Activated CD8-positive, alpha-beta T cell treated with anti-CD3 and anti-CD28 coated beads, Interleukin-2, amount 10 ng/mL, durations not matched to agents 7 days and 5 days (primary cell): ENCODE data around the gene IQSEC3. TPM values are rescaled to one million over a fixed set of nuclear protein-coding genes. Genes with fewer than 3 reads are reported as not detected.
"Not testable (repeated sequence)": the region's sequence is repeated elsewhere in the genome, so short reads cannot be mapped to it uniquely, and the experiment has no call there.

Source experiments
- ATAC-seq: fragments of 150-1000 bp; cut with Tn5 transposase; one replicate; pipeline ENCODE4 v1.10.0; 2021; ENCODE audit warnings: moderate library complexity
- CTCF ChIA-PET: fragments of 350-600 bp; sonication (Branson Sonifier 250); formaldehyde crosslinking; loops from one replicate; lab custom pipeline; 2021; ENCODE audit warnings: antibody characterized with exemption; lab: Charles Lee
- POLR2A ChIA-PET: fragments of 350-600 bp; sonication (Branson Sonifier 250); formaldehyde crosslinking; loops from one replicate; lab custom pipeline; 2021; ENCODE audit warnings: antibody characterized with exemption; lab: Charles Lee
- DNase-seq: peaks from one replicate; pipeline ENCODE4 v3.0.0-alpha.2; 2020
- H3K27ac Mint-ChIP-seq: one replicate; pipeline ENCODE4 v1.8.0; 2021; ENCODE audit warnings: mild to moderate bottlenecking, mixed read lengths
- H3K27me3 Mint-ChIP-seq: one replicate; pipeline ENCODE4 v1.8.0; 2021; ENCODE audit warnings: low read depth, mixed read lengths
- H3K36me3 Mint-ChIP-seq: one replicate; pipeline ENCODE4 v1.8.0; 2021; ENCODE audit warnings: low read depth, mixed read lengths
- H3K4me1 Mint-ChIP-seq: one replicate; pipeline ENCODE4 v1.8.0; 2021; ENCODE audit warnings: low read depth, mixed read lengths
- H3K4me3 Mint-ChIP-seq: one replicate; pipeline ENCODE4 v1.8.0; 2021; ENCODE audit warnings: mild to moderate bottlenecking, mixed read lengths
- H3K9me3 Mint-ChIP-seq: one replicate; pipeline ENCODE4 v1.8.0; 2022; ENCODE audit warnings: mixed read lengths; ENCODE audit not compliant: insufficient read depth
- total RNA-seq, 2 experiments: library from RNA; stranded (reverse); gene quantifications; one replicate each; pipeline ENCODE4 v1.2.3, GENCODE V29; 2021

IQSEC3 gene
- total RNA-seq, 2 experiments from 2014 or later, result 1.7 to 2.6 TPM

DNA sequence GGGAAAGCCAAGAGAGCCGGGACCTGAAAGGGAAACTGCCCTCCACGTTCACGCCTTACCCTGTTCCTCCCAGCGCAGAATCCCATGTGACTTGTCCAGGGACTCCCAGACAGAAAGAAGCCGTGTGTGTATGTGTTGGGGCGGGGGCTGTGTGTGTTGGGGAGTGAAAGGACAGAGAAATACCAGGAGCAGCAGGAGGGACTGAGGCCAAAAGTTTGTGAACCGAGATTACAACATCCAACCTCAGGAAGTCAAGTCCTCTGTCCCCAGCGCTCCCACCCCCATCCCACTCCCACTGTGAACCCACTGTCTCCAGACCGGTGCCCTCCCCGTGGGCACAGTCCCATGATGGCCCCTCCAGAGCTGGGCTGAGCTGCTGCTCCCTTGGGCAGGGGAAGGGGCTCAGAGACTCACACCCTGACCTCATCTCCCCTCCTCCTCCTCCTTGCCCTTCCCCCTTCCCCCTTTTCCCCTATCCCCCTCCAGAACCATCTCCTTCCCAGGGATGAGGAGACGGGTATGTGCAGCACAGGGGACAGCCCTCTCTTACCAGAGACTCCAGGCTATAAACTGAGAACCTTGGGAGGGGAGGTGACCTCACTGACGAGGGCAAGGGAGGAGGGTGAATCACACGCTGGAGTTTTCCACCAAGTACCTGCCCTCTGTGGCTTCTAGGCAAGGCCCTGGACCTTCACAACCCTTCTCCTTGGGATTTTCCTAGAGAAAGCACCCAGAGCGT is 147.6 kb downstream of the IQSEC3 start, which contains the start of gene SLC6A12:
Gene SLC6A12, minus strand, starts transcription at position 155 of the 739 bp plus-strand sequence. CDS start 4,171 bp downstream, outside the sequence.
- DNase-seq (no peak), ATAC-seq (no peak)
- ChIA-PET POLR2A (no interaction called here), CTCF (interaction anchor here (1.6 kb wide), 1 partner anchor 25 kb away, joined by 6 read pairs; no protein-coding TSS in a partner anchor)
- H3K36me3 Mint-ChIP-seq, result no peaks in the 10 kb centered on the region
- no peak within 1 kb of the TSS for H3K27ac Mint-ChIP-seq
- peaks cover 12% of the 10 kb centered on the region for H3K27me3 Mint-ChIP-seq
- no peaks in the 10 kb centered on the region for H3K9me3 Mint-ChIP-seq
- H3K4me1 Mint-ChIP-seq, result no peaks in the 10 kb centered on the region
- no peak within 1 kb of the TSS for H3K4me3 Mint-ChIP-seq

- Mint-ChIP-seq H3K4me1 (peaks cover 5% of the 10 kb centered on the region), H3K27ac (no peak overlapping the region), H3K4me3 (no peak overlapping the region), H3K36me3 (no peaks in the 10 kb centered on the region), H3K9me3 (no peaks in the 10 kb centered on the region), H3K27me3 (peaks cover 12% of the 10 kb centered on the region)
- POLR2A ChIA-PET, result no interaction called here
- CTCF ChIA-PET, result interaction anchor here (1.6 kb wide), 1 partner anchor 26 kb away, joined by 6 read pairs; no protein-coding TSS in a partner anchor
- DNase-seq, result no peak
- no peak for ATAC-seq
Observed at GRCh38 chr12:215116-215515, 148.5 kb downstream of the IQSEC3 start.

DNA sequence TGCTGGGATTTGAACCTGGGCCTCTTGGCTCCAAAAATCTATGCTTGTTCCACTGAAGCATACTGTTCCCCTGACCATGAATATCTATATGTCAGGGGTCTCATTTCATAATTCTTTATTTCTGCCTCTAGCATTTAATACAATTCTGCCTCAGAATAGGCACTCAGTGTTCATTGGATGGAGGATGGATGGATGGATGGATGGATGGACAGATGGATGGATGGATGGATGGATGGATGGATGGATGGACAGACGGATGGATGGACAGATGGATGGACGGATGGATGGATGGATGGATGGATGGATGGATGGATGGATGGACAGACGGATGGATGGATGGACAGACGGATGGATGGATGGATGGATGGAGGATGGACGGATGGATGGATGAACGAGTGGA is 150.5 kb downstream of the IQSEC3 start:
- H3K27ac Mint-ChIP-seq, H3K4me3 Mint-ChIP-seq, DNase-seq, H3K4me1 Mint-ChIP-seq, POLR2A ChIA-PET, H3K36me3 Mint-ChIP-seq, H3K9me3 Mint-ChIP-seq, CTCF ChIA-PET, ATAC-seq: not testable (repeated sequence)
- H3K27me3 Mint-ChIP-seq, result peaks cover 12% of the 10 kb centered on the region

- no peaks in the 10 kb centered on the region for H3K36me3 Mint-ChIP-seq
- DNase-seq (no peak), ATAC-seq (no peak)
- peaks cover 5% of the 10 kb centered on the region for H3K4me1 Mint-ChIP-seq
- no peak overlapping the region for H3K27ac Mint-ChIP-seq
- peaks cover 7% of the 10 kb centered on the region for H3K27me3 Mint-ChIP-seq
- POLR2A ChIA-PET, result no interaction called here
- H3K9me3 Mint-ChIP-seq, result no peaks in the 10 kb centered on the region
- CTCF ChIA-PET, result no interaction called here
- H3K4me3 Mint-ChIP-seq, result no peak overlapping the region
Observed at GRCh38 chr12:218221-218620, 151.7 kb downstream of the IQSEC3 start.

DNA sequence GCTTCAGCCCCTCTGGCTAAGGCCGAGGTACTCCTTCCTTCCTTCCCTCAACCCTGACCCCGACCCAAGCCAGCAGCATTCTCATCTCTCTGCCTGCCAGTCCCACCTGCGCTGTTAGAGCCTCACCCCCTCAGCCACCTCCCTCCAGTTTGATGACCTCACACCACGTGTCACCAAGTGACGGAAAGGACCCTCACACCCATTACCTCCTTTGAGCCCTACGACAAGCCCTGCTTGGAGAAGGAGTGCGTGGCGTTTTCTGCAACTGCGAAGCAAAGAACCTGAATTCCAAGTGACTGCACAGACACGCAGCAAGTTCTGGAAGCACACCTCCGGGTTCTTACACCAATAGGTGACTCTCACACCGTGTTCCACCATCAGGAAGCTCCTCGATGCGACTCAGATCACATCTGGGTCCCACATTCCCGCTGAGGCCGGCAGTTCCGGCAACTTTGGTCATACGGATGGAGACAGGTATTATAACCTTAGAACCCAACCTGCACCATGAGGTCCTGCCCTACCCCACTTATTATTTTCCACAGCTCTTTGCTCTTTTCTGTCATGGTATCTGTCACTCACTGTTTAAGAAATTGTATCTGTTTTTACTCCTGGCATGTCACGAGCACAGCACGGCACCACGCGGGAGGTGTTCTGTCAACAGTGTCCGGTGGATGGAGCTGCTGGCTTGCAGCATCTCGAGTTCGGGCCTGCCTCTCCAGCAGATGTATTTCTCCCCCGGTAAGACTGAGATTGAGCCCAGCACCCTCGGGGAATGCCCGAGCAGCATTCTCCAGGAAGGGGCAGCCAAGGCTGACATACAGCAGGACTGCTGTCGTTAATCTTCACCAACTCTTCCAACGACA is 152.4 kb downstream of the IQSEC3 start:
- POLR2A ChIA-PET, result interaction anchor here (1.2 kb wide), 1 partner anchor 19 kb away, joined by 4 read pairs; no protein-coding TSS in a partner anchor
- CTCF ChIA-PET, result interaction anchor here (0.7 to 1.7 kb wide), 18 partner anchors 8 to 224 kb away, joined by 3 to 10 read pairs (median 3); no protein-coding TSS in a partner anchor
- DNase-seq (no peak), ATAC-seq (no peak)
- Mint-ChIP-seq H3K4me3 (no peak overlapping the region), H3K27me3 (peaks cover 5% of the 10 kb centered on the region), H3K9me3 (no peaks in the 10 kb centered on the region), H3K27ac (no peak overlapping the region), H3K4me1 (peaks cover 5% of the 10 kb centered on the region), H3K36me3 (no peaks in the 10 kb centered on the region)

- DNase-seq (peak; percentile 89), ATAC-seq (peak; percentile 96)
- peaks cover 3% of the 10 kb centered on the region for H3K27me3 Mint-ChIP-seq
- no peak overlapping the region for H3K27ac Mint-ChIP-seq
- no peak overlapping the region for H3K4me3 Mint-ChIP-seq
- H3K36me3 Mint-ChIP-seq, result no peaks in the 10 kb centered on the region
- H3K4me1 Mint-ChIP-seq, result peaks cover 5% of the 10 kb centered on the region
- ChIA-PET CTCF (interaction anchor here (0.7 to 1.7 kb wide), 22 partner anchors 9 to 223 kb away, joined by 3 to 10 read pairs (median 3); no protein-coding TSS in a partner anchor), POLR2A (interaction anchor here (1.2 kb wide), 1 partner anchor 18 kb away, joined by 4 read pairs; no protein-coding TSS in a partner anchor)
- no peaks in the 10 kb centered on the region for H3K9me3 Mint-ChIP-seq
Observed at GRCh38 chr12:219891-220352, 153.4 kb downstream of the IQSEC3 start.

GRCh38 chr12:220491-220890 is 153.9 kb downstream of the IQSEC3 start:
- no peak overlapping the region for H3K4me3 Mint-ChIP-seq
- ChIA-PET CTCF (interaction anchor here (0.9 to 1.7 kb wide), 18 partner anchors 9 to 222 kb away, joined by 3 to 10 read pairs (median 3); no protein-coding TSS in a partner anchor), POLR2A (interaction anchor here (1.2 kb wide), 1 partner anchor 17 kb away, joined by 4 read pairs; no protein-coding TSS in a partner anchor)
- H3K27ac Mint-ChIP-seq, result no peak overlapping the region
- H3K9me3 Mint-ChIP-seq, result no peaks in the 10 kb centered on the region
- DNase-seq, result no peak
- peaks cover 3% of the 10 kb centered on the region for H3K27me3 Mint-ChIP-seq
- no peaks in the 10 kb centered on the region for H3K36me3 Mint-ChIP-seq
- no peak for ATAC-seq
- peaks cover 5% of the 10 kb centered on the region for H3K4me1 Mint-ChIP-seq

DNA sequence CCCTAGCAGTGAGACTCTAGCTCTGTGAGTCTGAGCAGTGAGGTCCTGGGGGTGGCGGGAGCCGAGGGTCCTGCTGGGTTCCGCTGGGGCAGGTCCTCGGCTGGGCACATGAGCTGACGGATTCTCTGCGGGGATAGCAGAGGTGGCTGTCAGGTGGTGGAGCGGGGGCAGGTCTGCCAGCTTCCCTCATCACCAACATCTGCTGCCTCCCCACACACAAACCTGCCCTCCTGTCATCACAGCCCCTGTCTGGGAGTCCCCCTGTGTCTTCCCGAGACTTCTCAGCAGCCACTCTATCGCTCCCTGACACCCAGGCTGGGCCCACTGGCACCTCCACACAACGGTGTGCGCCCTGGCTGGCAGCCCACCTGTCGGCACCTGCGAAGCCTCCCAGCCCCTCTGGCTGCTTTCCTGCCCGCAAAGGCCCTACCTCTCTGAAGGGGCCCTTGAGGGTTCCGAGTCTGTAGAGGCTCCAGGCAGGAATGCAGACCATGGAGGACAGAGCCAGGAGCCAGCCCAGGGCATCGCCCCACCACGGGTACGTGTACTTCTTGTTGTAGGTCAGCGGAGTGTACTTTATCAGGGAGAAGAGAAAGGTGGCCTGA is 154.5 kb downstream of the IQSEC3 start:
- Mint-ChIP-seq H3K27me3 (peaks cover 3% of the 10 kb centered on the region), H3K27ac (no peak overlapping the region), H3K4me1 (peaks cover 5% of the 10 kb centered on the region), H3K4me3 (no peak overlapping the region), H3K36me3 (no peaks in the 10 kb centered on the region), H3K9me3 (no peaks in the 10 kb centered on the region)
- DNase-seq (no peak), ATAC-seq (no peak)
- ChIA-PET POLR2A (no interaction called here), CTCF (interaction anchor here (1.0 to 1.7 kb wide), 2 partner anchors 20 to 42 kb away, joined by 3 to 10 read pairs; no protein-coding TSS in a partner anchor)

- POLR2A ChIA-PET, result no interaction called here
- H3K4me1 Mint-ChIP-seq, result peaks cover 5% of the 10 kb centered on the region
- no peak overlapping the region for H3K4me3 Mint-ChIP-seq
- no peaks in the 10 kb centered on the region for H3K9me3 Mint-ChIP-seq
- H3K27ac Mint-ChIP-seq, result no peak overlapping the region
- ATAC-seq (no peak), DNase-seq (no peak)
- CTCF ChIA-PET, result interaction anchor here (0.7 kb wide), 1 partner anchor 9 kb away, joined by 3 read pairs; no protein-coding TSS in a partner anchor
- H3K36me3 Mint-ChIP-seq, result no peaks in the 10 kb centered on the region
- peaks cover 3% of the 10 kb centered on the region for H3K27me3 Mint-ChIP-seq
Observed at GRCh38 chr12:221736-222135, 155.2 kb downstream of the IQSEC3 start.

DNA sequence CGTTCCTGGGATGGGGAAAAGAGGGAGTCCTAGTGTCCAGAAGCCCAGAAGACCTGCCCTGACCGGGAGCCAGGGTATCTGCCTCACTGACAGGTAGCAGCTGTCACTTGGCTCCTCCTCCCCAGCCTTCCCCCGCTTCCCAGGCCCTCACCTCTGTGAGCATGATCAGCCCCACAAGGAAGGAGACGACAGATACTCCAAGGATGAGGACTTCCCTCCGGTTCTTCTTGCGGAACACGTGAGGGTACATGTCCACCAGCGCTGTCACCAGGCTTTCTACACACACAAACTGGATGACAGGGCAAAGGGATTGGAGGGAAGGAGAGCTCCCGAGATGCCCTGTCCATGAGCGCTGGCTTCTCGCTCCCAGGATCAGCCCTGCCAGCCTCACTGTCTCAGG is 157.3 kb downstream of the IQSEC3 start:
- Mint-ChIP-seq H3K27ac (no peak overlapping the region), H3K36me3 (no peaks in the 10 kb centered on the region), H3K9me3 (no peaks in the 10 kb centered on the region), H3K4me1 (peaks cover 5% of the 10 kb centered on the region), H3K27me3 (no peaks in the 10 kb centered on the region), H3K4me3 (no peak overlapping the region)
- CTCF ChIA-PET, result no interaction called here
- ATAC-seq (no peak), DNase-seq (no peak)
- POLR2A ChIA-PET, result no interaction called here

GRCh38 chr12:224330-224729 is 157.8 kb downstream of the IQSEC3 start:
- Mint-ChIP-seq H3K27me3 (no peaks in the 10 kb centered on the region), H3K36me3 (no peaks in the 10 kb centered on the region), H3K4me3 (no peak overlapping the region), H3K4me1 (peaks cover 5% of the 10 kb centered on the region), H3K9me3 (no peaks in the 10 kb centered on the region), H3K27ac (no peak overlapping the region)
- CTCF ChIA-PET, result no interaction called here
- DNase-seq (no peak), ATAC-seq (no peak)
- POLR2A ChIA-PET, result no interaction called here
